ENCODE results near the gene MGAT3.
A peak's percentile ranks its signal among the peaks of the same experiment; 100 is the strongest.

MGAT3 gene

GRCh38 chr22:39486951-39487825 is 30.4 kb downstream of the MGAT3 start:
- H3K36me3 ChIP-seq (ENCODE audit: control insufficient read depth in 5 of 5, insufficient read depth in 5 of 5, low read length in 5 of 5) = peaks cover 0 to 10% (median 9%) of the 10 kb centered on the region in 5 donors
- no peak overlapping the region for H3K4me3 ChIP-seq (ENCODE audit: low read depth in 1 of 5, low read length in 5 of 5)
- H3K4me1 ChIP-seq (ENCODE audit: control insufficient read depth in 5 of 5, insufficient read depth in 5 of 5, low read length in 5 of 5) = peaks cover 0 to 25% (median 18%) of the 10 kb centered on the region in 5 donors
- H3K9me3 ChIP-seq (ENCODE audit: control insufficient read depth in 5 of 5, low read length in 5 of 5) = no peaks in the 10 kb centered on the region
- no peak overlapping the region for H3K9ac ChIP-seq (ENCODE audit: low read length in 5 of 5)
- H3K27me3 ChIP-seq (ENCODE audit: control insufficient read depth in 5 of 5, insufficient read depth in 4 of 5, low read length in 5 of 5) = no peaks in the 10 kb centered on the region
- no peak overlapping the region for H3K27ac ChIP-seq (ENCODE audit: low read depth, low read length)

GRCh38 chr22:39487826-39488520 is 31.2 kb downstream of the MGAT3 start:
- Histone ChIP-seq H3K4me3 (ENCODE audit: low read depth in 1 of 5, low read length in 5 of 5) (no peak overlapping the region), H3K9ac (ENCODE audit: low read length in 5 of 5) (no peak overlapping the region), H3K27ac (ENCODE audit: low read depth, low read length) (no peak overlapping the region), H3K4me1 (ENCODE audit: control insufficient read depth in 5 of 5, insufficient read depth in 5 of 5, low read length in 5 of 5) (peaks cover 0 to 20% (median 18%) of the 10 kb centered on the region in 5 donors), H3K27me3 (ENCODE audit: control insufficient read depth in 5 of 5, insufficient read depth in 4 of 5, low read length in 5 of 5) (no peaks in the 10 kb centered on the region), H3K36me3 (ENCODE audit: control insufficient read depth in 5 of 5, insufficient read depth in 5 of 5, low read length in 5 of 5) (peaks cover 0 to 10% (median 9%) of the 10 kb centered on the region in 5 donors), H3K9me3 (ENCODE audit: control insufficient read depth in 5 of 5, low read length in 5 of 5) (no peaks in the 10 kb centered on the region)

- Histone ChIP-seq H3K27ac (ENCODE audit: low read depth, low read length) (no peak overlapping the region), H3K27me3 (ENCODE audit: control insufficient read depth in 5 of 5, insufficient read depth in 4 of 5, low read length in 5 of 5) (no peaks in the 10 kb centered on the region), H3K36me3 (ENCODE audit: control insufficient read depth in 5 of 5, insufficient read depth in 5 of 5, low read length in 5 of 5) (peaks cover 0 to 10% (median 9%) of the 10 kb centered on the region in 5 donors), H3K4me3 (ENCODE audit: low read depth in 1 of 5, low read length in 5 of 5) (no peak overlapping the region), H3K9ac (ENCODE audit: low read length in 5 of 5) (no peak overlapping the region), H3K4me1 (ENCODE audit: control insufficient read depth in 5 of 5, insufficient read depth in 5 of 5, low read length in 5 of 5) (peaks cover 0 to 20% (median 17%) of the 10 kb centered on the region in 5 donors), H3K9me3 (ENCODE audit: control insufficient read depth in 5 of 5, low read length in 5 of 5) (no peaks in the 10 kb centered on the region)
Measured at GRCh38 chr22:39488563-39489083, 31.8 kb downstream of the MGAT3 start.

GRCh38 chr22:39489094-39490068 is 32.6 kb downstream of the MGAT3 start:
- Histone ChIP-seq H3K9me3 (ENCODE audit: control insufficient read depth in 5 of 5, low read length in 5 of 5) (no peaks in the 10 kb centered on the region), H3K4me3 (ENCODE audit: low read depth in 1 of 5, low read length in 5 of 5) (peak overlapping the region in 1 of 5 donors; percentile 48), H3K27me3 (ENCODE audit: control insufficient read depth in 5 of 5, insufficient read depth in 4 of 5, low read length in 5 of 5) (no peaks in the 10 kb centered on the region), H3K27ac (ENCODE audit: low read depth, low read length) (no peak overlapping the region), H3K36me3 (ENCODE audit: control insufficient read depth in 5 of 5, insufficient read depth in 5 of 5, low read length in 5 of 5) (peaks cover 0 to 10% (median 9%) of the 10 kb centered on the region in 5 donors), H3K4me1 (ENCODE audit: control insufficient read depth in 5 of 5, insufficient read depth in 5 of 5, low read length in 5 of 5) (peaks cover 0 to 25% (median 17%) of the 10 kb centered on the region in 5 donors), H3K9ac (ENCODE audit: low read length in 5 of 5) (no peak overlapping the region)

GRCh38 chr22:39490135-39490798 is 33.5 kb downstream of the MGAT3 start:
- Histone ChIP-seq H3K4me1 (ENCODE audit: control insufficient read depth in 5 of 5, insufficient read depth in 5 of 5, low read length in 5 of 5) (peaks cover 0 to 33% (median 19%) of the 10 kb centered on the region in 5 donors), H3K9ac (ENCODE audit: low read length in 5 of 5) (no peak overlapping the region), H3K27me3 (ENCODE audit: control insufficient read depth in 5 of 5, insufficient read depth in 4 of 5, low read length in 5 of 5) (no peaks in the 10 kb centered on the region), H3K9me3 (ENCODE audit: control insufficient read depth in 5 of 5, low read length in 5 of 5) (no peaks in the 10 kb centered on the region), H3K4me3 (ENCODE audit: low read depth in 1 of 5, low read length in 5 of 5) (peak overlapping the region in 1 of 5 donors; percentile 48), H3K27ac (ENCODE audit: low read depth, low read length) (no peak overlapping the region), H3K36me3 (ENCODE audit: control insufficient read depth in 5 of 5, insufficient read depth in 5 of 5, low read length in 5 of 5) (peaks cover 0 to 10% (median 9%) of the 10 kb centered on the region in 5 donors)

- H3K4me3 ChIP-seq (ENCODE audit: low read depth in 1 of 5, low read length in 5 of 5) = no peak overlapping the region
- peaks cover 1 to 40% (median 22%) of the 10 kb centered on the region in 5 donors for H3K4me1 ChIP-seq (ENCODE audit: control insufficient read depth in 5 of 5, insufficient read depth in 5 of 5, low read length in 5 of 5)
- H3K36me3 ChIP-seq (ENCODE audit: control insufficient read depth in 5 of 5, insufficient read depth in 5 of 5, low read length in 5 of 5) = peaks cover 0 to 10% (median 9%) of the 10 kb centered on the region in 5 donors
- no peaks in the 10 kb centered on the region for H3K9me3 ChIP-seq (ENCODE audit: control insufficient read depth in 5 of 5, low read length in 5 of 5)
- H3K27ac ChIP-seq (ENCODE audit: low read depth, low read length) = no peak overlapping the region
- peak overlapping the region in 2 of 5 donors; percentile 14 to 25 for H3K9ac ChIP-seq (ENCODE audit: low read length in 5 of 5)
- H3K27me3 ChIP-seq (ENCODE audit: control insufficient read depth in 5 of 5, insufficient read depth in 4 of 5, low read length in 5 of 5) = no peaks in the 10 kb centered on the region
Measured at GRCh38 chr22:39490966-39491680, 34.3 kb downstream of the MGAT3 start.

GRCh38 chr22:39491696-39492095 is 34.9 kb downstream of the MGAT3 start:
- H3K9ac ChIP-seq (ENCODE audit: low read length in 5 of 5) = peak overlapping the region in 1 of 5 donors; percentile 25
- peaks cover 0 to 10% (median 9%) of the 10 kb centered on the region in 5 donors for H3K36me3 ChIP-seq (ENCODE audit: control insufficient read depth in 5 of 5, insufficient read depth in 5 of 5, low read length in 5 of 5)
- peaks cover 0 to 3% (median 0%) of the 10 kb centered on the region in 5 donors for H3K27me3 ChIP-seq (ENCODE audit: control insufficient read depth in 5 of 5, insufficient read depth in 4 of 5, low read length in 5 of 5)
- no peaks in the 10 kb centered on the region for H3K9me3 ChIP-seq (ENCODE audit: control insufficient read depth in 5 of 5, low read length in 5 of 5)
- H3K27ac ChIP-seq (ENCODE audit: low read depth, low read length) = no peak overlapping the region
- H3K4me1 ChIP-seq (ENCODE audit: control insufficient read depth in 5 of 5, insufficient read depth in 5 of 5, low read length in 5 of 5) = peaks cover 6 to 45% (median 26%) of the 10 kb centered on the region in 5 donors
- no peak overlapping the region for H3K4me3 ChIP-seq (ENCODE audit: low read depth in 1 of 5, low read length in 5 of 5)

GRCh38 chr22:39492186-39492585 is 35.4 kb downstream of the MGAT3 start:
- Histone ChIP-seq H3K27me3 (ENCODE audit: control insufficient read depth in 5 of 5, insufficient read depth in 4 of 5, low read length in 5 of 5) (peaks cover 0 to 3% (median 0%) of the 10 kb centered on the region in 5 donors), H3K27ac (ENCODE audit: low read depth, low read length) (no peak overlapping the region), H3K9ac (ENCODE audit: low read length in 5 of 5) (no peak overlapping the region), H3K4me1 (ENCODE audit: control insufficient read depth in 5 of 5, insufficient read depth in 5 of 5, low read length in 5 of 5) (peaks cover 6 to 45% (median 25%) of the 10 kb centered on the region in 5 donors), H3K4me3 (ENCODE audit: low read depth in 1 of 5, low read length in 5 of 5) (no peak overlapping the region), H3K36me3 (ENCODE audit: control insufficient read depth in 5 of 5, insufficient read depth in 5 of 5, low read length in 5 of 5) (peaks cover 0 to 10% (median 9%) of the 10 kb centered on the region in 5 donors), H3K9me3 (ENCODE audit: control insufficient read depth in 5 of 5, low read length in 5 of 5) (no peaks in the 10 kb centered on the region)

Measured in subcutaneous abdominal adipose tissue (tissue), 5 donors.